ENCODE results near the gene COPZ1. TPM values are rescaled to one million over a fixed set of nuclear protein-coding genes. Genes with fewer than 3 reads are reported as not detected.

The COPZ1 gene
- total and polyA plus RNA-seq, 9 of the 15 experiments (the other 6 are each of a cell fraction or from before 2014, with no cell fraction given), result 137 to 487 (median 233) TPM

DNA sequence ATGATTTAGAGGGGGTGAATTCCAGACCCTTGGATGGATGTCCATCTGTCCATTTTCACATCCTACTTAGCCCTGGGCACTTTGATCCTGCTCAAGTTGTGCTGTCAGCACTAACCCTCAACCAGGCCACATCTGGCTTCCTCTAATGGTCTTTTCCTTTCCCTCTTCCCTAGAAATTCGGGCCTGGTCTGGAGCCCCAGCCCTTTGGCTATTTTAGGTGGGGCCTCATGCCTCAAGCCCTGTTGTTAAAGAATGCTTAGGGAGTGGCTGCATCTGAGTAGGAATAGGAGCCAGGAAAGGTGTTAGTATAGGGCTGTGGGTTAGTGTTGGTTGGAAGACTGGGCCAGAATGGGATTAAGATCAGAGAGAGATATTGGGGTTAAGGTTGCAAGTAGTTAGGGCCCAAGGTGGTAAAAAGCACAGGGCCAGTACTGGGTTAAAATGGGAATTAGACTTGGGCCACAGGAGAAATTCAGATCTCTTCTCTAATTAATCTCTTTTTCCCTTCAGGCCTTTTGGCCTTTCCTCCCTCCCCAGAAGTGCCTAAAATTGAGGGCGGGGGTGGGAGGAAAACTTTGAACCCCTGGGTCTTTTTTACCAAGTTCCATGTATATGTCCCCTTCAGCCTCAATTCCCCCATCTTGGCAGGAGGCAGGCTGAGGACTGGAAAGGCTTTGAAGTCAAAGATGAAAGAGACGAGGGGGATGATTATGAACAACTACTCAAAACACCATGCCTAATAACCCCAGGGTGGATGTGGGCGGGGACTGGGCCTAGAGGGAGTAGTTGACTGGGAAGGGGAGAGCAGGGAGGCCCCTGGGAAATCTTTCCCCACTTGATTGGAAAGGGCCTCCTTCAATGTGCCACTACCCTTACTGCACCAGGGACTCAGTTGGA lies 63.6 kb downstream of the COPZ1 start (continued):
- TF ChIP-seq, protein P1, sequence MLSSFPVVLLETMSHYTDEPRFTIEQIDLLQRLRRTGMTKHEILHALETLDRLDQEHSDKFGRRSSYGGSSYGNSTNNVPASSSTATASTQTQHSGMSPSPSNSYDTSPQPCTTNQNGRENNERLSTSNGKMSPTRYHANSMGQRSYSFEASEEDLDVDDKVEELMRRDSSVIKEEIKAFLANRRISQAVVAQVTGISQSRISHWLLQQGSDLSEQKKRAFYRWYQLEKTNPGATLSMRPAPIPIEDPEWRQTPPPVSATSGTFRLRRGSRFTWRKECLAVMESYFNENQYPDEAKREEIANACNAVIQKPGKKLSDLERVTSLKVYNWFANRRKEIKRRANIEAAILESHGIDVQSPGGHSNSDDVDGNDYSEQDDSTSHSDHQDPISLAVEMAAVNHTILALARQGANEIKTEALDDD (IDR thresholded peaks at IDR 0.05), result peak; percentile 95
- TF ChIP-seq EGR1 (conservative IDR thresholded peaks at IDR 0.05) (peak; percentile 43; the same call in 1 of the 2 replicates), RBM39 (optimal IDR thresholded peaks at IDR 0.05; ENCODE audit: low read depth, low read length) (no peak), FOXP1 (CRISPR knock-in tag; IDR thresholded peaks at IDR 0.05) (no peak), SREBF1 (IDR thresholded peaks at IDR 0.05; ENCODE audit: borderline replicate concordance, low read depth, low read length) (no peak), E2F3 (CRISPR knock-in tag; IDR thresholded peaks at IDR 0.05) (no peak), PTRF (tag; IDR thresholded peaks at IDR 0.05) (no peak), KLF1 (tag; IDR thresholded peaks at IDR 0.05) (no peak), RBM14 (IDR thresholded peaks at IDR 0.05; ENCODE audit: borderline replicate concordance, insufficient read depth, low read depth, low read length) (no peak), NFXL1 (CRISPR knock-in tag; IDR thresholded peaks at IDR 0.05) (no peak), CBFA2T2 (conservative IDR thresholded peaks at IDR 0.05) (no peak), CBX2 (IDR thresholded peaks at IDR 0.05; ENCODE audit: insufficient read depth, low read length, poor library complexity, severe bottlenecking) (no peak), DIDO1 (tag; IDR thresholded peaks at IDR 0.05; ENCODE audit: low read depth) (no peak), BRD9 (IDR thresholded peaks at IDR 0.05; ENCODE audit: low read depth, partially characterized antibody) (no peak), CHD2 (IDR thresholded peaks at IDR 0.05; ENCODE audit: low read depth, low read length) (no peak)
- TF ChIP-seq, protein P2, sequence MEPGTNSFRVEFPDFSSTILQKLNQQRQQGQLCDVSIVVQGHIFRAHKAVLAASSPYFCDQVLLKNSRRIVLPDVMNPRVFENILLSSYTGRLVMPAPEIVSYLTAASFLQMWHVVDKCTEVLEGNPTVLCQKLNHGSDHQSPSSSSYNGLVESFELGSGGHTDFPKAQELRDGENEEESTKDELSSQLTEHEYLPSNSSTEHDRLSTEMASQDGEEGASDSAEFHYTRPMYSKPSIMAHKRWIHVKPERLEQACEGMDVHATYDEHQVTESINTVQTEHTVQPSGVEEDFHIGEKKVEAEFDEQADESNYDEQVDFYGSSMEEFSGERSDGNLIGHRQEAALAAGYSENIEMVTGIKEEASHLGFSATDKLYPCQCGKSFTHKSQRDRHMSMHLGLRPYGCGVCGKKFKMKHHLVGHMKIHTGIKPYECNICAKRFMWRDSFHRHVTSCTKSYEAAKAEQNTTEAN (CRISPR knock-in tag; IDR thresholded peaks at IDR 0.05), result no peak
- TF ChIP-seq, protein P3, sequence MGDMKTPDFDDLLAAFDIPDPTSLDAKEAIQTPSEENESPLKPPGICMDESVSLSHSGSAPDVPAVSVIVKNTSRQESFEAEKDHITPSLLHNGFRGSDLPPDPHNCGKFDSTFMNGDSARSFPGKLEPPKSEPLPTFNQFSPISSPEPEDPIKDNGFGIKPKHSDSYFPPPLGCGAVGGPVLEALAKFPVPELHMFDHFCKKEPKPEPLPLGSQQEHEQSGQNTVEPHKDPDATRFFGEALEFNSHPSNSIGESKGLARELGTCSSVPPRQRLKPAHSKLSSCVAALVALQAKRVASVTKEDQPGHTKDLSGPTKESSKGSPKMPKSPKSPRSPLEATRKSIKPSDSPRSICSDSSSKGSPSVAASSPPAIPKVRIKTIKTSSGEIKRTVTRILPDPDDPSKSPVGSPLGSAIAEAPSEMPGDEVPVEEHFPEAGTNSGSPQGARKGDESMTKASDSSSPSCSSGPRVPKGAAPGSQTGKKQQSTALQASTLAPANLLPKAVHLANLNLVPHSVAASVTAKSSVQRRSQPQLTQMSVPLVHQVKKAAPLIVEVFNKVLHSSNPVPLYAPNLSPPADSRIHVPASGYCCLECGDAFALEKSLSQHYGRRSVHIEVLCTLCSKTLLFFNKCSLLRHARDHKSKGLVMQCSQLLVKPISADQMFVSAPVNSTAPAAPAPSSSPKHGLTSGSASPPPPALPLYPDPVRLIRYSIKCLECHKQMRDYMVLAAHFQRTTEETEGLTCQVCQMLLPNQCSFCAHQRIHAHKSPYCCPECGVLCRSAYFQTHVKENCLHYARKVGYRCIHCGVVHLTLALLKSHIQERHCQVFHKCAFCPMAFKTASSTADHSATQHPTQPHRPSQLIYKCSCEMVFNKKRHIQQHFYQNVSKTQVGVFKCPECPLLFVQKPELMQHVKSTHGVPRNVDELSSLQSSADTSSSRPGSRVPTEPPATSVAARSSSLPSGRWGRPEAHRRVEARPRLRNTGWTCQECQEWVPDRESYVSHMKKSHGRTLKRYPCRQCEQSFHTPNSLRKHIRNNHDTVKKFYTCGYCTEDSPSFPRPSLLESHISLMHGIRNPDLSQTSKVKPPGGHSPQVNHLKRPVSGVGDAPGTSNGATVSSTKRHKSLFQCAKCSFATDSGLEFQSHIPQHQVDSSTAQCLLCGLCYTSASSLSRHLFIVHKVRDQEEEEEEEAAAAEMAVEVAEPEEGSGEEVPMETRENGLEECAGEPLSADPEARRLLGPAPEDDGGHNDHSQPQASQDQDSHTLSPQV (IDR thresholded peaks at IDR 0.05), result no peak
- TF ChIP-seq, protein P4, sequence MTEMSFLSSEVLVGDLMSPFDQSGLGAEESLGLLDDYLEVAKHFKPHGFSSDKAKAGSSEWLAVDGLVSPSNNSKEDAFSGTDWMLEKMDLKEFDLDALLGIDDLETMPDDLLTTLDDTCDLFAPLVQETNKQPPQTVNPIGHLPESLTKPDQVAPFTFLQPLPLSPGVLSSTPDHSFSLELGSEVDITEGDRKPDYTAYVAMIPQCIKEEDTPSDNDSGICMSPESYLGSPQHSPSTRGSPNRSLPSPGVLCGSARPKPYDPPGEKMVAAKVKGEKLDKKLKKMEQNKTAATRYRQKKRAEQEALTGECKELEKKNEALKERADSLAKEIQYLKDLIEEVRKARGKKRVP (CRISPR knock-in tag; IDR thresholded peaks at IDR 0.05), result no peak
- TF ChIP-seq, protein P5, sequence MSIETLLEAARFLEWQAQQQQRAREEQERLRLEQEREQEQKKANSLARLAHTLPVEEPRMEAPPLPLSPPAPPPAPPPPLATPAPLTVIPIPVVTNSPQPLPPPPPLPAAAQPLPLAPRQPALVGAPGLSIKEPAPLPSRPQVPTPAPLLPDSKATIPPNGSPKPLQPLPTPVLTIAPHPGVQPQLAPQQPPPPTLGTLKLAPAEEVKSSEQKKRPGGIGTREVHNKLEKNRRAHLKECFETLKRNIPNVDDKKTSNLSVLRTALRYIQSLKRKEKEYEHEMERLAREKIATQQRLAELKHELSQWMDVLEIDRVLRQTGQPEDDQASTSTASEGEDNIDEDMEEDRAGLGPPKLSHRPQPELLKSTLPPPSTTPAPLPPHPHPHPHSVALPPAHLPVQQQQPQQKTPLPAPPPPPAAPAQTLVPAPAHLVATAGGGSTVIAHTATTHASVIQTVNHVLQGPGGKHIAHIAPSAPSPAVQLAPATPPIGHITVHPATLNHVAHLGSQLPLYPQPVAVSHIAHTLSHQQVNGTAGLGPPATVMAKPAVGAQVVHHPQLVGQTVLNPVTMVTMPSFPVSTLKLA (conservative IDR thresholded peaks at IDR 0.05), result 0 out of 4 replicates have a peak, but pooled peaks of 1 of the 2 experiments have one; percentile 15
